Measurements from ENCODE around the gene ZNRD2. TPM values are rescaled to one million over a fixed set of nuclear protein-coding genes. Genes with fewer than 3 reads are reported as not detected.

The ZNRD2 gene
- total RNA-seq, 1 experiment from 2014 or later = 70.9 TPM

GRCh38 chr11:65579291-65579690 is 9.0 kb downstream of the ZNRD2 start (continued):
- TF ChIP-seq HMGXB4 (CRISPR knock-in tag; IDR thresholded peaks at IDR 0.05) (no peak), NR2C2 (CRISPR knock-in tag; IDR thresholded peaks at IDR 0.05) (no peak), AFF4 (CRISPR knock-in tag; IDR thresholded peaks at IDR 0.05; ENCODE audit: borderline replicate concordance) (no peak), RORB (CRISPR knock-in tag; IDR thresholded peaks at IDR 0.05) (no peak), ETV6 (CRISPR knock-in tag; IDR thresholded peaks at IDR 0.05) (no peak), GABPB1 (CRISPR knock-in tag; IDR thresholded peaks at IDR 0.05) (no peak), TEAD4 (CRISPR knock-in tag; IDR thresholded peaks at IDR 0.05) (no peak), ZNF396 (CRISPR knock-in tag; IDR thresholded peaks at IDR 0.05; ENCODE audit: borderline replicate concordance) (no peak), ARID4B (CRISPR knock-in tag; IDR thresholded peaks at IDR 0.05; ENCODE audit: borderline replicate concordance) (no peak), EMX1 (CRISPR knock-in tag; IDR thresholded peaks at IDR 0.05) (no peak), GRHL2 (CRISPR knock-in tag; IDR thresholded peaks at IDR 0.05; ENCODE audit: insufficient replicate concordance, severe bottlenecking) (no peak), NFE2L1 (CRISPR knock-in tag; IDR thresholded peaks at IDR 0.05) (no peak), E2F1 (CRISPR knock-in tag; IDR thresholded peaks at IDR 0.05) (no peak)

- H3K4me1 Mint-ChIP-seq = peaks cover 14% of the 10 kb centered on the region
- no peak for DNase-seq (ENCODE audit: low spot score)
- ChIA-PET POLR2A (interaction anchor here (0.6 kb wide), 1 partner anchor 204 kb away, joined by 3 read pairs; no protein-coding TSS in a partner anchor), CTCF (interaction anchor here (0.7 to 1.5 kb wide), 4 partner anchors 12 to 45 kb away, joined by 3 to 5 read pairs (median 4); no protein-coding TSS in a partner anchor)
- TF ChIP-seq ZNF423 (CRISPR knock-in tag; IDR thresholded peaks at IDR 0.05) = no peak
- no peak for TF ChIP-seq TEAD1 (CRISPR knock-in tag; IDR thresholded peaks at IDR 0.05)
- TF ChIP-seq NFE2L1 (CRISPR knock-in tag; IDR thresholded peaks at IDR 0.05) = no peak
- TF ChIP-seq ATF1 (CRISPR knock-in tag; IDR thresholded peaks at IDR 0.05) = no peak
- no peak for TF ChIP-seq ETV6 (CRISPR knock-in tag; IDR thresholded peaks at IDR 0.05)
- no peak for TF ChIP-seq NR1H2 (CRISPR knock-in tag; IDR thresholded peaks at IDR 0.05)
- TF ChIP-seq USF1 (CRISPR knock-in tag; IDR thresholded peaks at IDR 0.05) = no peak
- TF ChIP-seq FOXP1 (CRISPR knock-in tag; IDR thresholded peaks at IDR 0.05; ENCODE audit: borderline replicate concordance) = no peak
- no peak for ATAC-seq
- peaks cover 66% of the 10 kb centered on the region for H3K27me3 Mint-ChIP-seq (ENCODE audit: low read depth)
- no peaks in the 10 kb centered on the region for H3K36me3 Mint-ChIP-seq
- no peak overlapping the region for H3K4me3 Mint-ChIP-seq
- no peak overlapping the region for H3K27ac Mint-ChIP-seq
- no peaks in the 10 kb centered on the region for H3K9me3 Mint-ChIP-seq
These were observed 9.9 kb downstream of the ZNRD2 start for GRCh38 chr11:65580031-65580692.
